Measurements from ENCODE around the gene C21orf58.
A peak's percentile ranks its signal among the peaks of the same experiment; 100 is the strongest.
"Not testable (repeated sequence)": the region's sequence is repeated elsewhere in the genome, so short reads cannot be mapped to it uniquely, and the experiment has no call there.

C21orf58 gene

GRCh38 chr21:46324390-46325072 lies 861 bp upstream of the C21orf58 start:
- peak; percentile 88 for DNase-seq (ENCODE audit: low spot score)

DNA sequence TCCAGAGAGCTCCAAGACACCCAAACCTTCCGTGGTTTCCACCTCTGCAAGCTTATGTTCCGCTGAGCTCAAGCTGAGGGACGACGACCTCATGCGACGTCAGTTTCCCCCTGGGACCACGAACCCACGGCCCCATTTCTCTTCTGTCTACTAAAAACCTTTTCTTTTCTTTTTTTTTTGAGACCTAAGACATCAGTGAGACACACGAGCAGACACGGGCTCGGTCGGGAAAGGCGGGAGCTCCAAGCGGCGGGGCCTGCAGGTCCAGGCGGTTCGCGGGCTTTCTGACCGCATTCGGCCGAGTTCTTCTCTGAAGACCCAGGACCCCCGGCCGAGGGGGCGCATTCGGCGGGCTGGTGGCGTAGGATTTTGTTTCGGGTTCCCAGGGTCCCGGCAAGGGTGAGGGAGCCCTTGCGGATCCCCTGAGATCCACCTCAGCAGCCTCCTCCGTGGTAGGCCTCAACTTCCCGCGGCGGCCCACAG lies 402 bp downstream of the C21orf58 start:
- DNase-seq (ENCODE audit: low spot score): peak; percentile 12

DNA sequence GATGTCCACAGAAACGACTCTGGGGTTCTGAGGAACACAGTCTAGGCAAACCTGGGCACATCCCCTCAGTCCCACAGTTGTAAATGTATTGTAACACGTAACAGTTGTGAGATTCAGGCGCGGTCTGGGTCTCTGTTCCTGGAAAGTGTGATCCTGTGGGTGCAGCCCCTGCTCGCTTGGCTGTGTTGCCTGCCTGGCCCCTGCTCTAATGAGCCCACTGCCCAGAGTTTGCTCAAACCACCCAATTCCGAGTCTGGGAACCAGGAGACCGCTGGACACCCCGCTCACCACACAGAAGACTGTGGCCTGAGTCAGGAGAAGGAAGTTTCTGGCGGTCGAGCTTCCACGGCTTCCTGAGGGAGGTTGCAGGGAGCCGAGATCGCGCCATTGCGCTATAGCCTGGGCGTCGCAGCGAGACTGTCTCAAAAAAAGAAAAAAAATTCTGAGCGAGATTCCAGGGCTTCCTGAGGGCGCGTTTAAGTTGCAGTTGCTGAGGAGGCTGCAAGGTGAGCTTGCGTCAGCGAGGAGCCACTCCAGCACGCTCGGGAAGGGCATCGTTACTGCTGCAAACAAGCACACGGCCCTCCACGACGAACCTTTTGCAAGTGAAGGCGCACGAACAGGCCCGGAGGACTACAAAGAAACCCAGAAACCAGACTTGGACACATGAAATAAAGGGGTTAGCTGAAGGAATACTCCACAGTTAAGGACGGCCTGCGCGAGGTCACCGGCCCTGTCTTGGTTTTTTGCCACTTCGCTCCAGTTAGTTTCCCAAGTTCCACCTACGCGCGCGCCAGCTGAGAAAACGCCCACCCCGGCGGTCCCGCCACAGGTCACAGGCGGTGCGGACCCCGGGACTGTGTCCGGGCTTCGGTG lies 1.1 kb downstream of the C21orf58 start:
- peak; percentile 58 for DNase-seq (ENCODE audit: low spot score)

DNA sequence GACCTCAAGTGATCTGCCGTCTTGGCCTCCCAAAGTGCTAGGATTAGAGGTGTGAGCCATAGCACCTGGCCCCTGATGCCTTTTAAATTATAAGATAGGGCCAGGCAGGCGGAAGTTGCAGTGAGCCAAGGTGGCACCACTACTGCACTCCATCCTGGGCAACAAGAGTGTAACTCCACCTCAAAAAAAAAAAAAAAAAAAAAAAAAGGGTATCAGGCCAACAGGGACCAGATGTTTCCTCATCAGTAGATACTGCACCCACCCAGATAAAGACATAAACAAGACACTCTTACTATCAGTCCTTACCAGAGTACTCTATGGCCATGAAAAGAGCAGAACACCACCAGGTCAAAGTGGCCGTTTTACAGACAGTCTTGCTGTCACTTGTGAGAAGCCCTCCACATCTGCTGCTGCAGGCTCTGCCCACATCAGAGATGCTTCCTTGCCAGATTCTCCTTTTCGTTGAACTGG lies 3.3 kb downstream of the C21orf58 start:
- DNase-seq (ENCODE audit: low spot score): no peak

- DNase-seq (ENCODE audit: low spot score): no peak
Observed at GRCh38 chr21:46319186-46319585, 4.5 kb downstream of the C21orf58 start.

DNA sequence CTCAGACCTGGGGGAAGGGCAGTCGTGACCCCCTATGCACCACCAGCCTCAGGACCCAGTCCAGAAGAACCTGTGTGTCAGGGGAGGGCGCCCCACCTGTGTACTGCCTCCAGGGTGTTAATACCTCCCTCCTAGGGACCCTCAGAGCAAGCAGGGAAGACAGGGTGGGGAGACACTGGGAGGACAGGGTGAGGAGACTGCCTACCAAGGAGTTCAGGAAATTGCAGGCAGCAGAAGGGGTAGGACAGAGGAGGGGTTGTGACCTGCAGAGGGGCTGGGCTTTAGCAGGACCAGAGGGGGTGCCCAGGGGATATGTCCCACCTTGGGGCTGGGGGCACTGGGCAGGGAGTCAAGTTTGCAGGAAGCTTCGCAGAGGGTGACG lies 5.2 kb downstream of the C21orf58 start:
- no peak for DNase-seq (ENCODE audit: low spot score)

DNA sequence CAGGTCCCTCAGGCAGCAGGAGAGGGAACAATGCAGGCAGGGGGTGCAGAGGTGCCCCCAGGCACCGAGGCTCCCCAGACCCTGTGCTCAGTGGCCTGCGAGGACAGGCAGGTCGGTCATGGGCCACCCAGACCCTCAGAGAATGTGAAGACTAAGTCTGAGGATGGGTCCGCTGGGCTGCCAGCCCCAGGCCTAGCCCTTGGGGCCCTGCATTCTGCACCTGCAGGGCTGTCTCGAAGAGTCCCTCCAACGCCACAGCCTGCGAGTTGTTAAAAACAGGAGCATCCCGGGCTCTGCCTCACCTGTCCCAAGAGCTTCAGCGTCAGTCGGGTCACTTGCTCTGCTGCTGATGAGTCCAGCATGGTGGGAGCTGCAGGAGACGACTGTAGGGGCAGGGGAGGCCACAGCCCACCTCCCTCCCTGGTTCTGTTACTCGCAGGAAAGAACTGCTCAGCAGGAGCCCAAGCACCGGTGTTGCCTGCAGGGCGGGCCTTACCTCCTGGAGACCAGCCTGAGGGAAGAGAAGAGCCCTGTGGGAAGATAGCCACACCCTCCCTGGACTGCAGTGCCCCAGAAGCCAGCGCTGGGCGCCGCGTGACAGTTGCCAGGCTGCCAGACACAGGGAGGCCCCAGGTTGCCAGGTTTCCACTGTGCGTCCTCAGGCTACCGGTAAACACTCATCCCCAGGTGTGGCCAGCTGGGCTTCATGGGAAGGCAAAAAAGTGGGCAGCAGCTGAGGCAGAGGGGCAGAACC lies 5.8 kb downstream of the C21orf58 start:
- peak; percentile 18 for DNase-seq (ENCODE audit: low spot score)

- no peak for DNase-seq (ENCODE audit: low spot score)
Observed at GRCh38 chr21:46316708-46317324, 6.9 kb downstream of the C21orf58 start.

- no peak for DNase-seq (ENCODE audit: low spot score)
Observed at GRCh38 chr21:46314441-46315020, 9.1 kb downstream of the C21orf58 start.

- DNase-seq (ENCODE audit: low spot score): no peak
Observed at GRCh38 chr21:46312949-46313348, 10.7 kb downstream of the C21orf58 start.

DNA sequence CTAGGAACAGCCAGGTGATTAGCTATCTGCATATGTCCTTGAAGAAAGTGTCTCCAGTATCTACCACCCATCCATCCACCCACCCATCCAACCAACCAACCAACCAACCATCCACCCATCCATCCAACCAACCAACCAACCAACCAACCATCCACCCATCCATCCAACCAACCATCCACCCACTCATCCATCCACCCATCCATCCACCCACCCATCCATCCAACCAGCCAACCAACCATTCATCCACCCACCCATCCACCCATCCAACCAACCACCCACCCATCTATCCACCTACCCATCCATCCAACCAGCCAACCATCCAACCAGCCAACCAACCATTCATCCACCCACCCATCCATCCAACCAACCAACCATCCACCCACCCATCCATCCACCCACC lies 12.1 kb downstream of the C21orf58 start:
- DNase-seq (ENCODE audit: low spot score): no peak

DNA sequence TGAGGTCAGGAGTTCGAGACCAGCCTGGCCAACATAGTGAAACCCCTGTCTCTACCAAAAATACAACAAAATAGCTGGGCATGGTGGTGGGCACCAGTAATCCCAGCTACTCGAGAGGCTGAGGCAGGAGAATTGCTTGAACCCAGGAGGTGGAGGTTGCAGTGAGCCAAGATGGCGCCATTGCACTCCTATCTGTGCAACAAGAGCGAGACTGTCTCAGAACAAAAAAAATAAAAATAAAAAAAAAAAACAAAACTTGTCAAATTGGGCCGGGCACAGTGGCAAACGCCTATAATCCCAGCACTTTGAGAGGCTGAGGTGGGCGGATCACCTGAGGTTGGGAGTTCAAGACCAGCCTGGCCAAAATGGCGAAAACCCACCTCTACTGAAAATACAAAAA lies 13.4 kb downstream of the C21orf58 start:
- DNase-seq (ENCODE audit: low spot score): not testable (repeated sequence)

DNA sequence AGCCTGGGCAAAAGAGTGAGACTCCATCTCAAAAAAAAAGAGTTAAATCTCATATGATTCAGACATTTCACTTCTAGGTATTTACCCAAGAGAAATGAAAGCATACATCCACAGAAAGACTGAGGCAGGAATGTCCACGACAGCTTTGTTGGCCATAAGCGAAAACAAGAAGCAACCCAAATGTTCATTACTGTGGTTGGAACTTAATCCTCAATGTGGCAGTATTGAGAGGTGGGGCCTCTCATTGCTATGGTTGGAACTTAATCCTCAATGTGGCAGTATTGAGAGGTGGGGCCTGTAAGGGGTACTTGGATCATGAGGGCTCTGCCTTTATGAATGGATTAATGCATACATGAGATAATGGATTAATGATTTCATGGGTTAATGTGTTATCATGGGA lies 15.2 kb downstream of the C21orf58 start:
- DNase-seq (ENCODE audit: low spot score): no peak

DNA sequence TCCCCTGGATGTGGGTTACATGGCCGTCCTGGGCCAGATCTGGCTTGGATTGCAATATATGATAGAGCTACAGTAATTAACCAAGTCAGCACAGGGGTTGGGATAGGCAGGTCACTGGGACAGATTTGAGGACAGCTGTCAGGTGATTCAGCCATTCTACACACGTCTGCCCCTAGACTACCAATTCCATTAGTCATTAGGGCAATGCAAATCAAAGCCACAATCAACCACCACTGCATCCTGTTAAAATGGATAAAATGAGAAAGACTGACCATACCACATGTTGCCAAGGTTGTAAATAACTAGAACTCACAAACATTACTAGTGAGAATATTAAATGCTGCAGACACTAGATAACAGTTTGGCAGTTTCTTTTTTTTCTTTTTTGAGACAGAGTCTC lies 16.0 kb downstream of the C21orf58 start:
- DNase-seq (ENCODE audit: low spot score): peak; percentile 83

DNA sequence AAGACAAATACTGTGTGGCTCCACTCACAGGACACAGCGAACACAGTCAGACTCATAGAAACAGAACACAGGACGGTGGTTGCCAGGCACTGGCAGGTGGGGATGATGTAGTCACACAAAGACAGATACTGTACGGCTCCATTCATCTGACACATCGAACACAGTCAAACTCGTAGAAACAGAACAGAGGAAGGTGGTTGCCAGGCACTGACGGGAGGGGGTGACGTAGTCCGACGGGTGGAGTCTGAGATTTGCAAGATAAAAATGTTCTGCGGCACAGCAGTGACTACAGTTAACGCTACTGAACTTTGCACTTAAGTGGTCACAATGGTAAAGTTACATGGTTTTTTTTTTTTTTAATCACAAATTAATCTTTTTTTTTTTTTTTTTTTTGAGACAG lies 18.7 kb downstream of the C21orf58 start:
- DNase-seq (ENCODE audit: low spot score): no peak

- DNase-seq (ENCODE audit: low spot score): no peak
Observed at GRCh38 chr21:46304437-46304836, 19.2 kb downstream of the C21orf58 start.

DNA sequence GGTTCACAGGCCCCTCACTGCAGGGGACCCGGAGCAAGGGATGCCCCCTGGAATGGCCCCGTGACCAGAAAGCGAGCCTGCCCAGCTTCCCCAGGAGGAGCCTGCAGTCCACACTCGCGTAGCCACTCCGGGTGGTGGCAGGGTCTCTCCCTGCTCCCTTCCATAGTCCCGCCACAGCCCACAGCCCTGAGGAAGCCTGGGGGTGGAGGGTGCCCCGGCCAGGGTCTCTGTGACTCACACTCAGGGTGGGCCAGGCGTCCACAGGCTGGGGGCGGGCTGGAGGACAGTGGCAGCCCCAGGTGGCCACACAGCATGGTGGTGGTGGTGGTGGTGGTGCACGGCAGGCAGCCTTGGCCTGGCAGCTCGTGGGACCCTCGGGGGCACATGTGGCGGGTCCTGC lies 21.9 kb downstream of the C21orf58 start:
- DNase-seq (ENCODE audit: low spot score): no peak

DNA sequence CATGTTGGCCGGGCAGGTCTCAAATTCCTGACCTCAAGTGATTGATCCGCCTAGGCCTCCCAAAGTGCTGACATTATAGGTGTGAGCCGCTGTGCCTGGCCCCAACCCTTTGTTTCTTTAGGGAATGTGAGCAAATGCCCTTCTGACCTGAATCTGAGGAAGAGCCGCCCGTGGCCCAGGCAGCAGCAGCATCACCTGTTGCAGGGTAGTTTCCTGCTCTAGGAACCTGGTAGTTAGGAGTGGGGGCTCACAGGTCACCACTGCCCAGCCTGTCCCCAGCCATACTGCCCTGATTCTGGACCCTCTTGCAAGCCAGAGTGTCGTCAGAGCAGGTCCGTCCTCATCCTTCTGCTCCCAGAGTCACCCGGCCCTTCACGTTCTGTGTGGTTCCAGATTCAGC lies 24.5 kb downstream of the C21orf58 start:
- no peak for DNase-seq (ENCODE audit: low spot score)

DNA sequence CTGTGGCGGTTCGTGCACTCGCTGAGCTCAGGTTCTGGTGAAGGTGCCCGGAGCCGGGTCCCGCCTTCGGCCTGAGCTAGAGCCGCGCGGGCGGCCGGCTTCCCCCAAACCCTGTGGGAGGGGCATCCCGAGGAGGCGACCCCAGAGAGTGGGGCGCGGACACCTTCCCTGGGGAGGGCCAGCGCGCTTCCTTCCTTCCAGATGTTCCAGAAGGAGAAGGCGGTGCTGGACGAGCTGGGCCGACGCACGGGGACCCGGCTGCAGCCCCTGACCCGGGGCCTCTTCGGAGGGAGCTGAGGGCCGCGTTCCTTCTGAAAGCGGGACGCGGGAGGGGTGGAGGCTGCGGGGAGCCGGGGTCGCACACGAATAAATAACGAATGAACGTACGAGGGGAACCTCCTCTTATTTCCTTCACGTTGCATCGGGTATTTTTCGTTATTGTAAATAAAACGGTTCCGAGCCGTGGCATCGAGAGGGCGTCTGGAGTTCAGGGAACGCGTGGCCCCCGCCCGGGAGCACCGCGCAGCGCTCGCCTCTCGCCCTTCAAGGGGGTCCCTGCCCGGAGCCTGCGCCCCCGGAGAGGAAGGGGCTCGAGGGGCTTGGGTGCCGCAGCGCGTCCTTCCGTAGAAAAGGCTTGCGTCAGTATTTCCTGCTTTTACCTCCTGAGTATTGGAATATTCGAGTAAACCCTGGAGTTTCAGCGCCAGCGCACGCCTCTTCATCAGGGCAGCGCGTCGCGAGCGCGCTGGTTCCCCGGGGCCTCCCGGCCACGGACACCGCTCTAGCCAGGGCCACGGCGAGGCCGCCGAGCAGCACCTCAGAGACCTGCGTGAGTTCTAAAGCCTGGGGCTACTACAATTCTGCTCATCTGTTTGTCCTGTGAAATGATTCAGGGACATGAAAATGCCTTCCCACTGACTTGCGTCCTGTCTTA lies 26.1 kb downstream of the C21orf58 start:
- DNase-seq (ENCODE audit: low spot score): no peak

GRCh38 chr21:46295996-46296752 lies 27.5 kb downstream of the C21orf58 start:
- peak; percentile 53 for DNase-seq (ENCODE audit: low spot score)
